HepG2 (cell line): ENCODE data around the gene ADGRL1. TPM values are rescaled to one million over a fixed set of nuclear protein-coding genes. Genes with fewer than 3 reads are reported as not detected.
A peak's percentile ranks its signal among the peaks of the same experiment; 100 is the strongest.

Experiments used
- AKAP8 ChIP-seq: sonication (generic); formaldehyde crosslinking; IDR thresholded peaks from 2 replicates; pipeline ENCODE4 v1.5.1; 2020; ENCODE audit warnings: mild to moderate bottlenecking, missing genetic modification reagents
- HIVEP1 ChIP-seq: sonication (generic); formaldehyde crosslinking; IDR thresholded peaks from 2 replicates; pipeline ENCODE4 v1.4.0; 2020; ENCODE audit warnings: mild to moderate bottlenecking, missing genetic modification reagents
- HOXD1 ChIP-seq: sonication (generic); formaldehyde crosslinking; IDR thresholded peaks from 2 replicates; pipeline ENCODE4 v1.5.0; 2020; ENCODE audit warnings: missing genetic modification reagents
- KLF11 ChIP-seq: IDR thresholded peaks from 2 replicates; pipeline ENCODE4 v1.6.1; 2016; ENCODE audit warnings: missing compliant biosample characterization
- LCORL ChIP-seq, 2 experiments: fragments of 450-650 bp in 1 of 2; sonication (generic) in 1 of 2; formaldehyde crosslinking in 1 of 2; IDR thresholded peaks; 2 replicates each; pipeline versions ENCODE4 v1.5.0 to v1.6.1; 2017 to 2020; ENCODE audit warnings: antibody characterized with exemption in 1 of 2, missing genetic modification reagents in 1 of 2
- LRRFIP1 ChIP-seq: sonication (generic); formaldehyde crosslinking; conservative IDR thresholded peaks from 2 replicates; pipeline ENCODE4 v1.4.0; 2020; ENCODE audit warnings: missing genetic modification reagents
- MTA1 ChIP-seq: sonication (generic); formaldehyde crosslinking; IDR thresholded peaks from 2 replicates; pipeline ENCODE4 v1.4.0; 2020; ENCODE audit warnings: missing genetic modification reagents, mild to moderate bottlenecking, borderline replicate concordance
- SALL2 ChIP-seq: sonication (generic); formaldehyde crosslinking; IDR thresholded peaks from 2 replicates; pipeline ENCODE4 v1.8.1; 2023; ENCODE audit warnings: mild to moderate bottlenecking, missing genetic modification reagents, inconsistent platforms
- SMC3 ChIP-seq: IDR thresholded peaks from 2 replicates; pipeline ENCODE4 v1.6.1; 2011; ENCODE audit warnings: low read length, improper control_type of control experiment
- ZBTB8A ChIP-seq: sonication (generic); formaldehyde crosslinking; IDR thresholded peaks from 2 replicates; pipeline ENCODE4 v1.4.0; 2020; ENCODE audit warnings: mild to moderate bottlenecking, low read depth, missing genetic modification reagents, borderline replicate concordance
- ZNF142 ChIP-seq: sonication (generic); formaldehyde crosslinking; IDR thresholded peaks from 2 replicates; pipeline ENCODE4 v1.4.0; 2020; ENCODE audit warnings: missing genetic modification reagents
- ZNF143 ChIP-seq: sonication (generic); formaldehyde crosslinking; IDR thresholded peaks from 2 replicates; pipeline ENCODE4 v1.4.0; 2020; ENCODE audit warnings: missing genetic modification reagents
- ZNF33A ChIP-seq: sonication (generic); formaldehyde crosslinking; IDR thresholded peaks from 2 replicates; pipeline ENCODE4 v1.5.1; 2020; ENCODE audit warnings: missing genetic modification reagents, mild to moderate bottlenecking, moderate library complexity, borderline replicate concordance
- ZNF549 ChIP-seq: sonication (generic); formaldehyde crosslinking; IDR thresholded peaks from 2 replicates; pipeline ENCODE4 v1.5.0; 2020; ENCODE audit warnings: missing genetic modification reagents
- ZNF878 ChIP-seq: sonication (generic); formaldehyde crosslinking; IDR thresholded peaks from 2 replicates; pipeline ENCODE4 v1.8.1; 2023; ENCODE audit warnings: mild to moderate bottlenecking, missing genetic modification reagents, moderate library complexity
- polyA plus RNA-seq, 8 experiments: library from polyadenylated mRNA; depleted of rRNA in 3 of 8; stranded (reverse) in 7 of 8; unstranded in 1 of 8; fragments of >200 nt; fragmentation: Illumina TruSeq in 4 of 8; extraction: Trizol in 4 of 8; gene quantifications; 2 replicates each; pipeline versions ENCODE4 v1.2.1 to v1.2.3, GENCODE V29; 2011 to 2016; ENCODE audit warnings: low read depth in 4 of 8, missing spikeins in 1 of 8, mixed read lengths in 1 of 8; ENCODE audit not compliant: insufficient read depth in 1 of 8
- total RNA-seq, 5 experiments: library from RNA; depleted of rRNA; stranded (reverse); fragments of >200 nt; fragmentation: Illumina TruSeq; extraction: Trizol; gene quantifications; 2 replicates each; pipeline ENCODE4 v1.2.3, GENCODE V29; 2016; ENCODE audit warnings: low read depth in 1 of 5
- TF ChIP-seq, protein P1 (sequence below): sonication (generic); formaldehyde crosslinking; IDR thresholded peaks from 2 replicates; pipeline ENCODE4 v1.5.1; 2020; ENCODE audit warnings: mild to moderate bottlenecking, moderate library complexity, missing genetic modification reagents
- TF ChIP-seq, protein P2 (sequence below): sonication (generic); formaldehyde crosslinking; IDR thresholded peaks from 2 replicates; pipeline ENCODE4 v1.8.0; 2022; ENCODE audit warnings: mild to moderate bottlenecking, missing genetic modification reagents, borderline replicate concordance

Gene ADGRL1
- total and polyA plus RNA-seq, 2 of the 13 experiments (the other 11 are each of a cell fraction or from before 2014, with no cell fraction given), result 0.49 to 1.7 TPM

GRCh38 chr19:14147797-14148605 lies 58.0 kb downstream of the ADGRL1 start (continued):
- TF ChIP-seq ZNF142 (CRISPR knock-in tag), result no peak
- no peak for TF ChIP-seq ZNF33A (CRISPR knock-in tag)
- TF ChIP-seq LRRFIP1 (CRISPR knock-in tag), result no peak
- TF ChIP-seq, protein P1, sequence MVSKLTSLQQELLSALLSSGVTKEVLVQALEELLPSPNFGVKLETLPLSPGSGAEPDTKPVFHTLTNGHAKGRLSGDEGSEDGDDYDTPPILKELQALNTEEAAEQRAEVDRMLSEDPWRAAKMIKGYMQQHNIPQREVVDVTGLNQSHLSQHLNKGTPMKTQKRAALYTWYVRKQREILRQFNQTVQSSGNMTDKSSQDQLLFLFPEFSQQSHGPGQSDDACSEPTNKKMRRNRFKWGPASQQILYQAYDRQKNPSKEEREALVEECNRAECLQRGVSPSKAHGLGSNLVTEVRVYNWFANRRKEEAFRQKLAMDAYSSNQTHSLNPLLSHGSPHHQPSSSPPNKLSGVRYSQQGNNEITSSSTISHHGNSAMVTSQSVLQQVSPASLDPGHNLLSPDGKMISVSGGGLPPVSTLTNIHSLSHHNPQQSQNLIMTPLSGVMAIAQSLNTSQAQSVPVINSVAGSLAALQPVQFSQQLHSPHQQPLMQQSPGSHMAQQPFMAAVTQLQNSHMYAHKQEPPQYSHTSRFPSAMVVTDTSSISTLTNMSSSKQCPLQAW (CRISPR knock-in tag), result no peak
- no peak for TF ChIP-seq ZNF549
- no peak for TF ChIP-seq ZBTB8A (CRISPR knock-in tag)
- no peak for TF ChIP-seq KLF11 (CRISPR knock-in tag)
- no peak for TF ChIP-seq SALL2 (CRISPR knock-in tag)
- no peak for TF ChIP-seq HIVEP1 (CRISPR knock-in tag)
- peak; percentile 43; the same call in 1 of the 2 replicates for TF ChIP-seq SMC3
- no peak for TF ChIP-seq AKAP8
- no peak for TF ChIP-seq ZNF878
- TF ChIP-seq, protein P2, sequence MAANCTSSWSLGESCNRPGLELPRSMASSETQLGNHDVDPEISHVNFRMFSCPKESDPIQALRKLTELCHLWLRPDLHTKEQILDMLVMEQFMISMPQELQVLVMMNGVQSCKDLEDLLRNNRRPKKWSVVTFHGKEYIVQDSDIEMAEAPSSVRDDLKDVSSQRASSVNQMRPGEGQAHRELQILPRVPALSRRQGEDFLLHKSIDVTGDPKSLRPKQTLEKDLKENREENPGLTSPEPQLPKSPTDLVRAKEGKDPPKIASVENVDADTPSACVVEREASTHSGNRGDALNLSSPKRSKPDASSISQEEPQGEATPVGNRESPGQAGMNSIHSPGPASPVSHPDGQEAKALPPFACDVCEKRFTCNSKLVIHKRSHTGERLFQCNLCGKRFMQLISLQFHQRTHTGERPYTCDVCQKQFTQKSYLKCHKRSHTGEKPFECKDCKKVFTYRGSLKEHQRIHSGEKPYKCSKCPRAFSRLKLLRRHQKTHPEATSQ, result no peak
- TF ChIP-seq MTA1, result 0 out of 2 replicates have a peak, but pooled peaks have one; percentile 47
- TF ChIP-seq LCORL (IDR thresholded peaks at IDR 0.05), result no peak
- TF ChIP-seq LCORL (CRISPR knock-in tag; IDR thresholded peaks at IDR 0.05), result peak; percentile 33; the same call in 1 of the 2 replicates
- TF ChIP-seq HOXD1 (CRISPR knock-in tag), result no peak
- no peak for TF ChIP-seq ZNF143 (CRISPR knock-in tag)
